GM19193 (cell line): ENCODE results near the gene PTPRO.

ENCODE experiments used
- POLR2A ChIP-seq: IDR thresholded peaks from 4 replicates; pipeline ENCODE4 v1.6.1; 2011; ENCODE audit not compliant: insufficient read depth, insufficient read length; ENCODE audit errors: extremely low read depth

Gene PTPRO

GRCh38 chr12:15393995-15394394 is 71.7 kb downstream of the PTPRO start:
- TF ChIP-seq POLR2A = no peak

GRCh38 chr12:15404485-15404884 is 82.2 kb downstream of the PTPRO start:
- TF ChIP-seq POLR2A = no peak

GRCh38 chr12:15405606-15406005 is 83.3 kb downstream of the PTPRO start:
- TF ChIP-seq POLR2A = no peak

GRCh38 chr12:15407025-15407424 is 84.7 kb downstream of the PTPRO start:
- TF ChIP-seq POLR2A = no peak

GRCh38 chr12:15411842-15412241 is 89.5 kb downstream of the PTPRO start:
- TF ChIP-seq POLR2A = no peak

- no peak for TF ChIP-seq POLR2A
Observed at GRCh38 chr12:15417691-15418090, 95.4 kb downstream of the PTPRO start.

- TF ChIP-seq POLR2A = no peak
Observed at GRCh38 chr12:15423629-15424028, 101.3 kb downstream of the PTPRO start.

GRCh38 chr12:15427913-15428312 is 105.6 kb downstream of the PTPRO start:
- no peak for TF ChIP-seq POLR2A

DNA sequence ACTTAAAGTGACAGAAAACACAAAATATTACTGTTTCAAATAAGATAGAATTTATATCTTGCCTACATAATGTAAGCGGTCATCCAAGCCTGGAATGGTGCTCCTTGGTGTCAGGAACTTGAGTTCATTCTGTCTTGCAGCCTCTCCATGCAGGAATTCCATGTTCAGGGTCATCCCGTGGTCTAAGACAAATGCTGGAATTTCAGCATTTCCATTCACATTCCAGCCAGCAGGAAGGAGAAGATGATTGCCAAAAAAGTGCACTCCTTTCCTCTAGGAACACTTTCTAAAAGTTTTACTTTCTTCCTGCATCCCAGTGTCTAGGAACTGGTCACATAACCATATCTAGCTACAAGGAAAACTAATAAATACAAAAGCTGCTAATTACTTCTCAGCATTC is 106.3 kb downstream of the PTPRO start:
- TF ChIP-seq POLR2A = no peak

DNA sequence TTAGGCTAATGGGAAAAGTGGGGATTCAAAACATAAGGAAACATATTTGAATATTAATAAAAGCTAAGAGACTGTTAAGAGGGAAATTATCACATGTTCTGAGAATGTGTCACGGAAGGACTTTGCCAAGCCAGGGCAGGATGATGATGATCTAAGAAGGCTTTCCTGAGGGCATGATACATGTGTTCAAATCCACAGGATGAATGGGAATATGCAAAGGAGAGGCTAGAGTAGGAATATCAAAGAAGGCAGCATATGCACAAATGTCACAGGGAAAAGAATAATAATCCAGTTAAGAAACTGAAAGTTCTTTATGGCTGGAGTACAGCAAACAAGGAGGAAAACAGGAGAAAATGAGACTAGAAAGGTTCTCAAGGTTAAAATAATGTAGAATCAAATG is 107.0 kb downstream of the PTPRO start:
- no peak for TF ChIP-seq POLR2A

- TF ChIP-seq POLR2A = no peak
Observed at GRCh38 chr12:15435597-15435996, 113.3 kb downstream of the PTPRO start.

DNA sequence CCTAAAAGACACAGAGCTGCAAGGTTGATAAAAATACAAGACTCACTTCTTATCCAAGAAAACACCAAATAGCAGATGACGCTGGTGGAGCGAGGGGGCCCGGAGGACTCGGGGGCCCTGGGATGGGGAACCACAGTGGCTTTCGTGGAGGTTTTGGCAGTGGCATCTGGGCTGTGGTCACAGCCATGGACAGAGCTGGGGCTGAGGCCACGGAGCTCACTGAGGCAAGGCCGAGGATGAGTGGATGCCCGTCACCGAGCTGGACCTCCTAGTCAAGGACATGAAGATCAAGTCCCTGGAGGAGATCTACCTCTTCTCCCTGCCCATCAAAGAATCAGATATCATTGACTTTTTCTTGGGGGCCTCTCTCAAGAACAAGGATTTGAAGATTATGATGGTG is 117.2 kb downstream of the PTPRO start:
- TF ChIP-seq POLR2A = no peak

DNA sequence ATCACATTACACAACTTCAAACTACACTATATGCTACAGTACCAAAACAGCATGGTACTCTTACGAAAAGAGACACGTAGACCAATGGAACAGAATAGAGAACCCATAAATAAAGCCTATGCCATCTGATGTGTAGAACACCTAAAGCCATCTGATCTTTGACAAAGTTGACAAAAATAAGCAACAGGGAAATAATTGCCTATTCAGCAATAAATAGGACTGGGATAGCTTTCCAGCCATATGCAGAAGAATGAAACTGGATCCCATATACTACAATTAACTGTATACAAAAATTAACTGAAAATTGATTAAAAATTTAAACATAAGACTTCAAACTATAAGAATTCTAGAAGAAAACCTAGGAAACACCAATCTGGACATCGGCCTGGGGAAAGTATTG is 120.7 kb downstream of the PTPRO start:
- TF ChIP-seq POLR2A = no peak

DNA sequence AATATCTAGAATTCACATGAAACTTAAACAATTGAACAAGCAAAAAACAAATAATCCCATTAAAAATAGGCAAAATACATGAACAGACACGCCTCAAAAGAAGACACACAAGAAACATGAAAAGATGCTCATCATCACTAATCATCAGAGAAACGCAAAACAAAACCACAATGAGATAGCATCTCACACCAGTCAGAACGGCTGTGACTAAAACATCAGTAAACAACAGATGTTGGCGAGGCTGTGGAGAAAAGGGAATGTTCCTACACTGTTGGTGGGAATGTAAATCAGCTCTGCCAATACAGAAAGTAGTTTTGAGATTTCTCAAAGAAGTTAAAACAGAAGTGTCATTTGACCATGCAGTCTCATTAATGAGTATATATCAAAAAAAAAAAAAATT is 121.3 kb downstream of the PTPRO start:
- TF ChIP-seq POLR2A = no peak

- TF ChIP-seq POLR2A = no peak
Observed at GRCh38 chr12:15444523-15444922, 122.2 kb downstream of the PTPRO start.

DNA sequence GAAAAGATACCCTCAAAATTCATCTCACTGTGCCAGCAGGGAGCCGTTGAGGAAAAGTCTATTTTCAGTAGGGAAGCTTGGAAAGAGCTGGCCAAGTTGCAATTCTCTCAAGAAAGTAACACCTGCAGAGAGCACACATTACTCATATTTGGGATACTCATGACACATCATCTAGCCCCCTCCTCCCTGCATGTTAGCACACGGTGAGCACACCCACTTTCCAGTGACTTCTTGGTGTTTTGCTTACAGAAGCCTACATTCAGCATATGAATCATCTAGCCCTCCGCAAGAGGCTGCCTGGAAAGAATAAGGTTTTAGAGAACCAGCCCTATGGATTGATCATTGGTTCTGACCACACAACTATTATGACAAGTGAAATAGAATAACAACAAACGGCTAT is 124.5 kb downstream of the PTPRO start:
- TF ChIP-seq POLR2A = no peak

GRCh38 chr12:15453613-15454012 is 131.3 kb downstream of the PTPRO start:
- no peak for TF ChIP-seq POLR2A
